HuH-7 (cell line): ENCODE data around the gene SF3B2.
A peak's percentile ranks its signal among the peaks of the same experiment; 100 is the strongest.
"Not testable (repeated sequence)": the region's sequence is repeated elsewhere in the genome, so short reads cannot be mapped to it uniquely, and the experiment has no call there.

Experiments used
- DNase-seq: peaks from one replicate; pipeline ENCODE4 v3.0.0; 2011; ENCODE audit warnings: low spot score

Gene SF3B2

DNA sequence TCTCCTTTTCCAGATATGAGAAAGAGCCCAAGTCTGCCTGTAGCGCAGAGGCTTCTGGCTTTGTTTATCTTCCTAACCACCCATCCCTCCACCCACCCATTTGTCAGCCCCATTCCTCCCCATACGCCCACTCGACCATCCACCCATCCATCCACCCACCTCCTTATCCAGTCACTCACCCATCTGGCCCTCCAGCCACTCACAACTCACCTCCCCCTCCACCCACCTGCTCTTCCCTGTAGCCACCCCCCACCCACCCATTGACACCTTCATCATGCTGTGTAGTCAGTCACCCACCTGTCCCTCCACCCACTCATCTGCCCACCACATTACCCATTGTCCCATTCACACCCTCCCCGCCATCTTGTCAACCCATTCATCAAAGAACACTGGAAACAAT is 34.8 kb upstream of the SF3B2 start:
- DNase-seq, result no peak

DNA sequence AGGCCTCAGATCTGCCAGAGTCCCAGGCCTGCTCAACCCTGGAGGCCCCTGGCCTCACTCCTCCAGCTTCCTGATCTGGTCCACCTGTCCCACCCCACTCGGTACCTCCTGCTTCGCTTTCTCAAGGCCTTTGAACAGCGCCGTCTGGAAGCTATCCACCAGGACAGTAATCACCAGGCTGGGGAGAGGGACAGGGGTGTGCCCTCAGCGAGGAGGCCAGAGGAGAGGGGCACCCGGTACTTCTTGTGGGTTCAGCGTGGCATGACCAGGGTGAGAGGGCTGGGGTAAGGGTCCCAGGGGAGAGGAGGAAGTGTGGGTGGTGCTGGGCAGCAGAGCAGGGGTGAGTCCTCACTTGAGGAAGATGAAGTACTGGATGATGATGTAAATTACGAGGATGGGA is 32.0 kb upstream of the SF3B2 start:
- DNase-seq, result no peak

DNA sequence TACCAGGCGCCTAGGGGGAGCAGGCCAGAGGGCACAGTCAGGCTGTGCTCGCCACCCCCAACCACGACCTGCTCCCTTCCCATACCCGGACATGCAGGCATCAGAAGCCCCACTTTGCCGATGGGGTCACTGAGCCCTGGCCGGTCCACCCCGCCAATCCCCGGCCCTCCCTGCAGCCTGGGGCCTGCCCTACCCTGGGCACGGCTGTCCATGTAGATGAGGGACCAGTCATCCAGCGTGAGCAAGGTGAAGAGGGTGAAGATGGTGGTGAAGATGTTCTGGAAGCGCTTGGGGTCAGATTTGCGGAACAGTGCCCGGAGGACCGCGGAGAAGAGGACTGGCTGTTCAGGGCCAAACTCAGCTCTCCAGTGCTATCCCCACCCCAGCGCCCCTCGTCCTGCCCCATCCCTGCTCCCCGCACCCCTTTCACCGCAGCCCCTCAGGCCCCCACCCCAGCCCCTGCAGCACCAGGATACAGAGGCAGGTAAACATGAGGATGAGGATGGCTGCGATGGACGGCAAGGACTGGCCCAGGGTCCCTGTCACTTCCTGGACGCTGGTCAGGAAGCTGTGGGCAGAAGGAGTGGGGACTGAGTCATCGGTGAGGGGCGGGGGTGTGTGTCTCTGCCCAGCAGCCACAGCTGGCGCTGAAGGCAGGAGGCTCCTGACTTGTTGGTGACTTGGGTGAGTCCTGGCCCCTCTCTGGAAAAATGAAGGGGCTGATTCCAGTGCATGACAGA is 31.4 kb upstream of the SF3B2 start:
- no peak for DNase-seq

DNA sequence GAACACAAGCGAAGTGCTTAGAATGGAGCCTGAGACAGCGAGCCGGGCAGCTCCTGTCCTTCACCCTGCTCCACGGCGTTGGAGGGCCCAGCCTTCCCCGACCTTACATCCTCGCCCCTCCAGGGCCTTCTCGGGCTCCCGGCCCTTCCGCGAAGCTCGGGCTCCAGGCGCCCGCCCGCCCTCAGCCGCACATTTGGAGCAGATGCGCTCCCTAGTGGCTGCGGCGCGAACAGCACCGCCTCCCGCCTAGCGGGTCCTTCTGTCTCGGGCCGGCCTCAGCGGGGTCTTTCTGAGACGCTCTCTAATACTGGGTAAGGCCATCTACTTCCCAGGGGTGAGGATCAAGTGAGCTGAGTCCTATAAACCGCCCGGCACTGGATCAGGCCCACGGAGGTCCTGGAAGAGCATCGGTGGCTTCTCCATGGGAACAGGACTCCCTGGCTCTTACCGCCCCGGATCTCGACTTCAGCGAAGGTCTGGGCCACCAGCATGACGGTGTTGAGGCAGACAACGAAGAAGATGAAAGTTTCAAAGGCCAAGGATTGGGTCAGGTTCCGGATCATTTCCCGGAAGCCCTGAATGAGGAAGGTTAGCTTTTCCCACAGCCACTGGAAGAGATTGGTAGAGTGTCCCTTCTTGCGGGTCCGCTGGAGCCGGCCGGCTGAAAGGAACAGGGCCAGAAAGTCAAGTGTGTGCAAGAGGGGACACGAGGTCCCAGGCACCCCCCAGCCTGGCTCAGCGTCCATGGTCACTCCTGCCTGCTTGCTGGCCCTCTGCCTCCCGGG is 29.6 kb upstream of the SF3B2 start:
- DNase-seq, result peak; percentile 82

DNA sequence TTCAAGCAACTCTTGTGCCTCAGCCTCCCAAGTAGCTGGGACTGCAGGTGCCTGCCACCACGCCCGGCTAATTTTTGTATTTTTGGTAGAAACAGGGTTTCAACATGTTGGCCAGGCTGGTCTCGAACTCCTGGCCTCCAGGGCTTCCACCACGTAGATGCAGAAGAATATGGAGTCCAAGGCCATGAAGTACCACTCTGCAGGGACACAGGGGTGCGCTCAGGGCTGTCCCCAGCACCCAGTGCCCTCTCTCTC is 29.1 kb upstream of the SF3B2 start:
- not testable (repeated sequence) for DNase-seq

DNA sequence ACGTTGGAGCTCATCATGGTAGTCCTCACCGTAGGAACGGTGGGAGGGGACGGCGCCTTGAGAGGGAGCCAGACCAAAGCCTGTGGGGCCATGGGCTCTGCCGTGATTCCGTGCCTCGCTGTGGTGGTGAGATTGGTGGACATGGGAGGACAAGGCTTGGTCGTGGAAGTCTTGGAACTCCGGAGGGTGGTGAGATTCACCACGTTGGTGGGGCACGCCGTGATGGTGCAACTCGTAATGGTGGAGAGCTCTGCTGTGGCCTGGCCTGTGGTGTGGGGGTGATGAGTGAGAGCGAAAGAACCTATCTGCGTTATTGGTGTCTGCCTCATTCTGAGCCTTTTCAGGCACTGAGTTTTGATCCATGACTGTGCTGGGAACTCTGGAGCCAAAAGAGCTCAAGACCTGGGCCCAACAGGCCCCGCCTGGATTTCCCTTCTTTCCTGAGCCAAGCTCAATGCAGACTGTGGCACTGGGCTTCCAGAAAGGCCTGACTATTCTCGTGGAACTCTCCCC is 26.1 kb upstream of the SF3B2 start, which contains the start of gene CATSPER1:
TSS of gene CATSPER1 (minus strand) at position 463 of the 513 bp plus-strand sequence. CDS start at position 363, 100 bp downstream.
- DNase-seq, result no peak

DNA sequence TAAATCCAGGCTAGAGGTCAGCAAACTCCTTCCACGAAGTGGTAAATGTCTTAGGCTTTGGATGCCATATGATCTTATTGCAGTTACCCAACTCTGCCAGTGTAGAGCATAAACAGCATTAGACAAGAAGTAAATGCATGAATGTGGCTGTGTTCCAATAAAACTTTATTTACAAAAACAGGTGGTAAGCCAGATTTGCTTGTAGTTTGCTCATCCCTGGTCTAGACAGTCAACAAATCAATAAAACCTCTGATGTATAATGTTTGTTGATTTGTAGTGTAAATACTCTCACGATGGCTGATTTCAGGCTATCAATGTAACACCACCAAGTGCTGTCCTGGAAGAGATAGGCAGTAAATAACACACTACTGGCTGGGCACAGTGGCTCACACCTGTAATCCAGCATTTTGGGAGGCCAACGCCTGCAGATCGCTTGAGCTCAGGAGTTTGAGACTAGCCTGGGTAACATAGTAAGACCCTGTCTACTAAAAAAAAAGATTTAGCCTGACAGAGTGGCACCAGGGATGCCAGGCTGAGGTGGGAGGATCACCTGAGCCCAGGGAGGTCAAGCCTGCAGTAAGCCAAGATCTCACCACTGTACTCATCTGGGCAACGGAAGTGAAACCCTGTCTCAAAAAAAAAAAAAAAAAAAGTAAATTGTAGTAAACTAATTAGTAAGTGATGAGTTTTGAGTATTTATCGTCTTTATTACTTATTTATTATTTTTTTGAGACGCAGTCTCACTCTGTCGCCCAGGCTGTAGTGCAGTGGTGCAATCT is 19.0 kb upstream of the SF3B2 start:
- DNase-seq, result no peak

DNA sequence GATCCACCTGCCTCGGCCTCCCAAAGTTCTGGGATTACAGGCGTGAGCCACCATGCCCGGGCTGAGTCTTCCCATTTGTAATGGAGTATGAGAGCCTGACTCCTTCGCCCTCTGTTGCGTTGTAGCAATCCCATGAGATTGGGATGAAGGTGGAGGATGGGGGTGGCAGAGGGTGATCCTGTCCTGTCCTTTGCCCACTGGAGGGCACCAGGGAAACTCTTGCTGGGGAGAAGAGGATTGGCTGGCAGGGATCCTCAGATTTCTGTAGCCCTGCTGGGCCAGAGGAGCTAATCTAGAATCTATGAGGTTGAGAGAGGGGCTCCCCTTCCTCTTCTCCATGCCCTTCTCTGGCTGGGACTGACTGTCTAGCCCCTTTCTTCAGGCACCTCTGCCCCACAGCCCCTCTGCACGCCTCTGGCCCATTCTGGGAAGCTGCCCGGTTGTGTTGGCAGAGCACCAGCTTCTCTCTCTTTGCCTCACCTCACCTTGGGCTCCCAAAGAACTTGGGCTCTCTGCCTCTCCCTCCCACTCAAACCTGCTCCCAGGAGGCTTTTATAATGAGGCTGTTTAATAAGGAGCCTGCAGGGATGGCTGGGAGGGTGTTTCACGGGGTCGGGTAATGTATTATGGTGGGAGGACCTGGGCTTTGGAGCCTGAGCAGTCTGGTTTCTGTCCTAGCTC is 16.4 kb upstream of the SF3B2 start:
- no peak for DNase-seq

DNA sequence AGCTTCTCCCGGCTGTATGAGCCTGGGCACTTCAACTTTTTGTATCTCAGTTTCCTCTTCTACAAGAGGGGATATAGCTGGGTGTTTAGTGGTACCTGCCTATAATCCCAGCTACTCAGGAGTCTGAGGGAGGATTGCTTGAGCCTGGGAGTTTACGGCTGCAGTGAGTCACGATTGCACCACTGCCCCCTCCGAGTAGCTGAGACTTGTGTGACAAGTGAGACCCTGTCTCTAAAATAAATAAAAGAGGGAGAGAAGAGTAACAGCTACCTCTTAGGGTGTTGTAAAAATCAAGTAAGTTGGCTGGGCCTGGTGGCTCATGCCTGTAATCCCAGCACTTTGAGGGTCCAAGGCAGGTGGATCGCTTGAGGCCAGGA is 15.8 kb upstream of the SF3B2 start:
- no peak for DNase-seq

DNA sequence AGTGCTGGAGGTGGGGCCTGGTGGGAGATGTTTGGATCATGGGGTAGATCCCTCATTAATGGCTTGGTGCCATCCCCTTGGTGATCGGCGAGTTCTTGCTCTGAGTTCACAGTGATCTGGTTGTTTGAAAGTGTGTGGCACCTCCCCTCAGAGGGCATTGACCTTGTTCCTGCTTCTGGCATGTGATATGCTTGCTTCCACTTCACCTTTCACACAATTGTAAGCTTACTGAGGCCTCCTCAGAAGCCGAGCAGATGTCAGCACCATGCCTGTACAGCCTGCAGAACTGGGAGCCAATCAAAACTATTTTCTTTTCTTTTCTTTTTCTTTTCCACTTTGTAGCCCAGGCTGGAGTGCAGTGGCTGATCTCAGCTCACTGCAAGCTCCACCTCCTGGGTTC is 14.8 kb upstream of the SF3B2 start:
- no peak for DNase-seq

DNA sequence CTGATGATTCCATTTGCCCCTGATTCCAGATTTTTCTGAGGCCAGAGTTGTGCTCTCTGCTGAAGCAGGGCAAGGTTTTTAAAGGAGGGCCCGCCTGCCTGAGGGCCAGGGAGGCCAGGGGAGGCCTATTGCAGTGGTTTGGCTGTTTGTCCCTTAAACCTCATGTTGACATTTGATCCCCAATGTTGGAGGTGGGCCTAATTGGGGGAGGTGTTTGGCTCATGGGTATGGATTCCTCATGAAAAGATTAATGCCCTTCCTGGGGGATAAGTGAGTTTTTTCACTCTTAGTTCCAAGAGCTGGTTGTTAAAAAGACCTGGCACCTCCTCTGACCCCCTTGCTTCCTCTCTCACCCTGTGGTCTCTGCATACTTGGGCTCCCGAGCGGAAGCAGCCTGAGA is 12.4 kb upstream of the SF3B2 start:
- no peak for DNase-seq

DNA sequence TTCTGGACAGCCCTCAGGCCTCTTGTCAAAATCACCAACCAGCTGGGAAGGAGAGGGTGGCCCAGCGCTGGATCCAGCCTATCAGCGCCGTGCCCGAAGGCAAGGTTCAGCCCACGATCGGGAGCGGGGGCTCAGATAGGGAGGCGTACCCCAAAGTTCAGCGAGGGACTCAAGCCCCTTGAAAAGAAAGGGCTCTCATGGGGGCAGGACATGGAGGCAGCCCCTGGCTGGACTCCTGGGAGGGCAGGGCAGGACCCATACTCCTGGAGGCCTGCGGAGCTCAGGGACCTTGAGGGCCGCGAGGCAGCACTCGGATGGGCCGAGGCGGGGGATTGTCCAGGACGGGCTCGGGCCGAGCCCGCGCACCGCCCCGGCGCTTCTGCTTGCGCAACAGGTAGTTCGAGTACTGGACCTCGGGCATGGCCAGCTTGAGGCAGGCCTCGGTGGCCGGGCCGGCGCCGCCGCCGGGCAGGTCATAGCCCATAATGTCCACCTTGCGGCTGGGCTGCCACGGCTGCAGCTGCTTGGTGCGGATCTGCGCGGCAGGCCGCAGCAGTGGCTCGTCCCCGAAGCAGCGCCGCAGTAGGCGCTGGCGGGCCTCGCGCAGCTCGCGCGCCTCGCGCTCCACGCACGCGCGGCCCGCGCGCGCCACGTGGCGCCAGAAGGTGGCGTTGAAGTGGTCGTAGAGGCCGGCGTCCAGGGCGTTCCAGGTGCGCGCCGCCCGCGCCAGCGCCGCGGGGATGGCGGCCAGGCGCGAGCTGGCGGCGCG is 9.8 kb upstream of the SF3B2 start:
- DNase-seq, result no peak

DNA sequence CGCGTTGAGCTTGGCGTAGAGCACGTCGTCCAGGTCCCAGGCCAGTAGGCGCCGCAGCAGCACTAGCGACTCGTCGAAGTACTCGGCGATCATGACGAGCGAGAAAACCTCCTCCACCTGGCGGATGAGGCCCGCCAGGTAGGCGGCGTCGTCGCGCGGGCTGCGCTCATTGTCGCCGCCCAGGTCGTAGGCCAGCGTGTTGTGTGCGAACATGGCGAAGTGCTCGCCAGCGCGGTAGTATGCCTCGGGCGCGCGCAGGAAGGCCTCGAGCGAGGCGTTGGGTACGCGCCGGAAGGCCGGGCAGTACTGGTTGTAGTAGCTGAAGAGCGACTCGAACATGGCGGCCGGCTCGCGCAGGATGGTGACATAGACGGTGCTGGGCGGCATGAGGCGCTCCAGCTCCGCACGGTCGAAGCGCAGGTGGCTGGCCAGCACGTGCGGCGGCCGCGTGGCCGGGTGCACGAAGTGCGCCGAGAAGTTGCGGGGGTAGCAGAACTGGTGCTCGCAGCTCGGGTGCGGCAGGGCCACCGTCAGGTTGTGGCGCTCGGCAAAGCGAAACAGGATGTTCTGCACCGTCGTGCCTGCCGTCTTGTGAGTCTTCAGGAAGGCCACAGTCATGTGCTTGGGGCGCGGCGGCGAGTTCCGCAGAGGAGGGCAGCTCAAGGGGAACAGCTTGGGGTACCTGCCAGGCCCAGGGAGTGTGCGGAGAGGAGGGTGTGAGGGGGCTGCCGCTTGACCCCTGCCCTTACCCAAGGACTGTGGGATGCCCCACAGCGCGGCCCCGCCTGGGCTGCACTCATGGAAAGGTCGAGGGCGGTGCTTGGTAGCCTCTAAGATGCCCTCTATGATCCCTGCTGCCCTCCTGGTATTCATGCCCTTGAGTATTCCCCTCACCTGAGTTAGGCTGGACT is 8.9 kb upstream of the SF3B2 start:
- no peak for DNase-seq

DNA sequence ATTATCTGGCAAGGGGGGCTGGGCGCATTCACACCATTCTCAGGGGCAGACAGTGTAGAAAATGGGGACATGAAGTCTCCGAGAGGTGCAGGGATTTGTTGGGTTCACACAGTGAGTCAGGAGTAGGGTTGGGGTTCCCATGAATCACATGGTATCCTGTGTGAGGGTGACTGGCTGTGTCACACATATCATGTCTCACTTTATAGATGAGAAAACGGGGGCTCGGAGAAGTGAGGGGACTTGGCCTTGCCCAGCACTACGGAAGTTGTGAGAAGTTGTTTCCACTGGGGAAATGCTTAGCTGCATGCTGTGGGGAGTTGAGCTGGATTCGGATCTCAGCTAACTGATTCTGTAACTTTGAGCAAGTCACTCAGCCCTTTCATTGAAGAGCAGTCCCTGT is 7.4 kb upstream of the SF3B2 start:
- DNase-seq, result no peak

DNA sequence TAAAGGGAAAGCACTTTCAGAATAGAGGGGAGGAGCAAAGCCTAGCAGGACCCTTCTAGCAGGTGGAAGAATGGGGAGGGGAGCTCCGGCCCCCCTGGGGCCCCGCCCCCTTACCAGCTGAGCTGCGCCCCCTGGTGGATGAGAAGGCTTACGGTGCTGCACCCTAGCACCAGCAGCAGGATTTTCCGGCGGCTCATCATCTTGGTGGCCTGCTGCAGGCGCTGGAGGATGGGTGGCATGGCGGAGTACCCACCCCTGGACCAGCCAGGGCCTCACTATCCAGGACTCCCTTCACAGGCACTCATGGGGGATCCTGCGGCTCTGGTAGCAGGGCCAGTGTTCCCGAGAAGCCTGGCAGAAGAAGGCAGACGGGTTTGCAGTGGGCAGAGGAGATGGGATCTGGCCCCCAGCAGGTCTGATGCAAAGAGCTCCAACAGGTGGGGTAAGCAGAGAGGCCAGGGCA is 7.0 kb upstream of the SF3B2 start:
- peak; percentile 92 for DNase-seq

DNA sequence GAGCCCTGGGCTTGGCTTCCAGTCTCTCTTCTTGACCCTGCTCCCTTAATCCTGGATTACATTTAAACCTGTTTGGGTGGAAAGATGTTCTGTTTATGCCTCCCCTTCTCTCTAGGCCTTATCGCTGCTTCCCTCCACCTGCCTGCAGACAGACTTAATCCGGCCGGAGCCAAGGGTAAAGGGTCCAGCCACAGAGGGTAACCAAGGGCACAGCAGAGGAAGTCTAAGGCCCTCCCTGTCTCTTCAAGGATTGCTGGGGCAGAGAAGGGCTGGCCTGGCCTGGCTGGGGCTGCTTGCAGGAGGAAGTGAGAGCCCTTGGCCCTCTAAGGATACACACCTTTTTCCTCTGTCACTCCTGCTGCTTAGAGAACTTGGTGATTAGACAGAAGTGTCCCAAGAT is 5.3 kb upstream of the SF3B2 start:
- DNase-seq, result no peak

DNA sequence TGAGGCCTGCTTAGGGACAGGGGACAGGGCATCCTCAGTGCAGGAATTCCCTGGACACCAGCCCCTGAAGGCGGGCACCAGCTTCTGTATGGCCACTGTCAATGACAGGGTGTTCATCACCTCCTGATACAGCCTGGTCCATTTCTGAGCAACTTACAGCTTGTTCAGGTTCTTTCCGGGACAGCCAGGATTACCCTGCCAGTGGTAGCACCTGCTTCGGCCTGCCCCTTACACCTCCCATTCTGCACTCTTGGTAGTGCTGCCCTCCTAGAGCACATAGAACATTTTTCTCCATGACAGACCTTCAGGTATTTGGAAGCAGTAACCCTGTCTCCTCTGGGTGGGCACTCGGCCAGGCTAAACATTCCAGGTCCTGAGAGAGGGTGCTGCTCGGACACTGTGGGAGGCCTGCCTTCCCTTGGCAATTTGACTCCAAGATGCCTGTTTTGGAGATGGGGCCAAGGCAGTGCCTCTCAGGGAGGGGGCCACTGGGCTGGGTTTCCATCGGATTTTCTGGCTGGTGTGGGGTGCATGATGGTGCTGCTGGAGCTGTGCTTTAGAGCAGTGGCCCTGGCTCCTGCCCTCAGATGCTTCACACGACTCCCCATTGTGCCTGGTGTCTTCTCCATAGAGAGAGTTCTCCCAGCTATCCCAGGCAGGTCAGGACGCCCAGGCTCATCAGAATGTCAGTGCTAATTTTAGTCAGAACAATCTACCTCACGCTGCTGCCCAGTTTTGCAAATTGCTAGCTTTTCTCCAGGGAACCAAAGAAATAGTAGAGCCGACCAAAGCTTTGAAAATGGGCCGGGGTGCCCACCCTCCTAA is 4.4 kb upstream of the SF3B2 start:
- no peak for DNase-seq

DNA sequence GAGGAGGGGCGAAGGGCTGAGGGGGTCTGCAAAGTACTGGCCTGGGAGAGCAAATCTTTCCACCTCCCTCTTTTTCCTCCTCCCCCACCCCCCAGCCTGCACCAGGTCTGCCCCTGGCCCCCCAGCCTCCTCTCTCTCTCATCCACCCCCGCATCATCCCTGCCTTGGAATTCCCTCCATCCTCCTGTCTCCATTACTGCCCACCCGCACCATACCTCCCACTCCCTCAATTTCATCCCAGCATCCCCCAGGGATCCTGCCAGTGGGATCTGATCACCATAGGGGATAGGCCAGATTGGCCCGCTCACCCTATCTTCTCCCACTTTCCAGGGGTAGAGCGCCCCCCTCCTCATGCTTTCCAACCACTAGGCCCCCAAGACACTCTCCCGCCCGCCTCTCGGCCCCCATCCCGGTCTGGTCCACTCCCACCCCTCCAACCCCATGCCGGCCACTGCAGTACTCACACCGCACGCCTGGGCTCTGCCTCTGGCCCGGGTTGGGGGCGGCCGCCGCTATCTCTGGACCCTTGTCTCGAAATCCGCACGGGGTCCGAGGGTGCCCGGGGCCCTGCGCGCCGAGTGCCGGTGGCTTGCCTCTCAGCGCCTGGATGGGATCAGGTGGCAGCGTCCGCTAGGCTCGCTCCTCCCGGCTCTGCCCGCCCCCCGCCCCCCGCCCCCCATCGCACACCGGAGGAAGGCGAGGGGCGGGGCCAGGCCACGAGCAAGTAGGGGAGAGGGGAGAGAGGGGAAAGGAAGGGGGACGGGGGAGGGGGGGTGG is 3.4 kb upstream of the SF3B2 start, which contains the start of gene GAL3ST3:
TSS of gene GAL3ST3 (minus strand) at position 615 of the 777 bp plus-strand sequence. CDS start 3,746 bp downstream, outside the sequence.
- DNase-seq, result no peak
